GM12878 (cell line): ENCODE data around the gene EIF2D. TPM values are rescaled to one million over a fixed set of nuclear protein-coding genes. Genes with fewer than 3 reads are reported as not detected.

Experiments used
- ATAC-seq: fragments of 200-7000 bp; cut with Tn5 transposase; 3 replicates; pipeline ENCODE4 v1.9.1; 2020; ENCODE audit warnings: mild to moderate bottlenecking, moderate library complexity
- BruUV-seq: library from RNA; stranded (reverse); fragments of 400-500 nt; replicated peaks from 2 replicates; lab custom pipeline; 2021; lab: Mats Ljungman, UMichigan
- CTCF ChIA-PET: fragments of 300-600 bp; sonication (Branson Sonifier 250); formaldehyde crosslinking; extraction: SDS; loops from one replicate; lab custom pipeline; 2021; ENCODE audit warnings: inconsistent platforms; lab: Yijun Ruan, JAX
- POLR2A ChIA-PET: fragments of 350-600 bp; formaldehyde crosslinking; extraction: SDS; loops from one replicate; lab custom pipeline; 2021; ENCODE audit warnings: inconsistent platforms; lab: Charles Lee
- RAD21 ChIA-PET: fragments of 300-600 bp; sonication (Branson Sonifier 250); formaldehyde crosslinking; loops from one replicate; lab custom pipeline; 2023; ENCODE audit warnings: antibody characterized with exemption; ENCODE audit not compliant: unreplicated experiment; lab: Charles Lee
- SMC1A ChIA-PET: fragments of 300-600 bp; sonication (Branson Sonifier 250); formaldehyde crosslinking; loops from one replicate; lab custom pipeline; 2023; ENCODE audit not compliant: unreplicated experiment, uncharacterized antibody; lab: Charles Lee
- DNase-seq: peaks from one replicate; pipeline ENCODE4 v3.0.0-alpha.2; 2011; ENCODE audit warnings: low read depth, low spot score
- FAIRE-seq: peaks from 3 replicates; lab custom pipeline; 2011; peaks lifted over from hg19 to GRCh38; lab: Jason Lieb, UNC
- H2AFZ ChIP-seq: 2 replicates; pipeline ENCODE4 v1.6.0; 2011; ENCODE audit warnings: low read depth, low read length, control low read depth; ENCODE audit not compliant: control insufficient read depth
- H3K27ac ChIP-seq: 2 replicates; pipeline ENCODE4 v1.5.1; 2011; ENCODE audit warnings: control low read depth; ENCODE audit not compliant: control insufficient read depth, insufficient read depth
- H3K27me3 ChIP-seq, 2 experiments: replicated peaks in 1 of 2; 2 replicates each; pipeline versions ENCODE4 v1.6.0 to v1.6.1; 2011; ENCODE audit warnings: low read length in 1 of 2; ENCODE audit not compliant: control insufficient read depth in 2 of 2, insufficient read depth in 2 of 2
- H3K36me3 ChIP-seq, 2 experiments: 2 replicates each; pipeline ENCODE4 v1.5.1; 2011; ENCODE audit warnings: low read length in 1 of 2; ENCODE audit not compliant: control insufficient read depth in 2 of 2, insufficient read depth in 2 of 2
- H3K4me1 ChIP-seq: 2 replicates; pipeline ENCODE4 v1.6.1; 2011; ENCODE audit warnings: mild to moderate bottlenecking, low read length, moderate library complexity, mixed read lengths; ENCODE audit not compliant: control insufficient read depth, insufficient read depth
- H3K4me2 ChIP-seq: 2 replicates; pipeline ENCODE4 v1.6.0; 2011; ENCODE audit warnings: control low read depth; ENCODE audit not compliant: control insufficient read depth, insufficient read depth
- H3K4me3 ChIP-seq: fragments of 200-600 bp; sonication (generic); 2 replicates; pipeline ENCODE4 v1.5.1; 2016
- H3K79me2 ChIP-seq: 2 replicates; pipeline ENCODE4 v1.6.0; 2011; ENCODE audit warnings: low read length; ENCODE audit not compliant: control insufficient read depth, insufficient read depth
- H3K9ac ChIP-seq: 2 replicates; pipeline ENCODE4 v1.8.0; 2011; ENCODE audit warnings: low read length, control low read depth, mixed read lengths; ENCODE audit not compliant: control insufficient read depth, insufficient read depth
- H3K9me3 ChIP-seq: replicated peaks from 3 replicates; pipeline ENCODE4 v1.5.1; 2011; ENCODE audit warnings: mild to moderate bottlenecking, low read length; ENCODE audit not compliant: control insufficient read depth, insufficient read depth
- H4K20me1 ChIP-seq: 2 replicates; pipeline ENCODE4 v1.6.0; 2011; ENCODE audit not compliant: control insufficient read depth, insufficient read depth
- HDGF ChIP-seq: fragments of 450-650 bp; IDR thresholded peaks from 2 replicates; pipeline ENCODE4 v1.6.1; 2016; ENCODE audit warnings: antibody characterized with exemption
- MEF2B ChIP-seq: fragments of 450-650 bp; IDR thresholded peaks from 2 replicates; pipeline ENCODE4 v1.6.1; 2018; ENCODE audit warnings: mild to moderate bottlenecking, moderate library complexity; ENCODE audit not compliant: partially characterized antibody, poor library complexity, severe bottlenecking
- POLR2A ChIP-seq: IDR thresholded peaks from 2 replicates; pipeline ENCODE4 v1.6.1; 2011; ENCODE audit warnings: low read depth, mild to moderate bottlenecking, low read length
- WGBS: methylation state at CpG from one replicate; pipeline ENCODE4 v1.1.6; 2016; ENCODE audit warnings: low lambda C conversion rate; ENCODE audit not compliant: insufficient replicate concordance, insufficient coverage; ENCODE audit errors: missing lambda C conversion rate; 5-methylcytosine and 5-hydroxymethylcytosine counted together
- in situ Hi-C: fragments of 300-500 bp; cut with MboI; formaldehyde crosslinking; loops from 9 replicates; pipeline ENCODE4 v1.14.3; 2018; ENCODE audit warnings: mixed read lengths
- intact Hi-C: fragments of 100-400 bp; cut with micrococcal nuclease; formaldehyde crosslinking; loops from one replicate; pipeline ENCODE4 v1.14.2; 2022; ENCODE audit not compliant: unreplicated experiment
- polyA plus RNA-seq, 11 experiments: library from polyadenylated mRNA; depleted of rRNA in 4 of 11; unstranded in 6 of 11; stranded (reverse) in 5 of 11; fragments of >200 nt; fragmentation: Nextera tagmentation in 4 of 11; fragmentation: Illumina TruSeq in 1 of 11; extraction: Ambion mirVana in 4 of 11; extraction: Trizol in 1 of 11; gene quantifications; 1 replicate in 1 of 11; 2 replicates in 10 of 11; pipeline versions ENCODE4 v1.2.1 to v1.2.3, GENCODE V29; 2011 to 2016; ENCODE audit warnings: inconsistent platforms in 2 of 11, missing spikeins in 2 of 11, low read depth in 1 of 11
- total RNA-seq, 4 experiments: library from RNA; depleted of rRNA in 3 of 4; stranded (reverse); fragments of >200 nt in 3 of 4; fragmentation: Illumina TruSeq in 1 of 4; extraction: Trizol in 1 of 4; gene quantifications; 2 replicates each; pipeline versions ENCODE4 v1.2.1 to v1.2.3, GENCODE V29; 2013 to 2021
- TF ChIP-seq, protein P1 (sequence below): fragments of 150-350 bp; IDR thresholded peaks from 2 replicates; pipeline ENCODE4 v1.6.1; 2016; ENCODE audit warnings: low read depth, low read length
- TF ChIP-seq, protein P2 (sequence below): IDR thresholded peaks from 2 replicates; pipeline ENCODE4 v1.6.1; 2012; ENCODE audit warnings: low read depth, low read length, improper control_type of control experiment

Gene EIF2D
- total and polyA plus RNA-seq, 10 of the 15 experiments (the other 5 are each of a cell fraction or from before 2014, with no cell fraction given), result 65.2 to 133 (median 79.0) TPM

DNA sequence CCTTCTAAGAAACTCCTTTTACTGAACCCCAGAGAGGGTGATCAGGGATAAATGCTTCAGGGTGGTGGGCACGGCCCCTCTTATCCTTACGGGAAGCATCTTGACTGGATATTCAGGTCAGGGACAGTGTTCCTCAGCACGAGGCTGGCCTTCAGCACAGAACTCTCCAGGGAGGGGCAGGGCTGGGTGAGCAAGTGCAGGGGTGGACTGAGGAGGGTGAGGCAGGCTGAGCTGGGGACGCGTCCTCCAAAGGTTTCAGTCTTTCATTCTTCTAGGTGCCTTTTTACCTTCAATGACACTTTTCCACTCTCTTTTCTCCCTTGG lies 52.6 kb downstream of the EIF2D start:
- Histone ChIP-seq H3K27ac (peak overlapping the region; percentile 98), H3K9me3 (no peaks in the 10 kb centered on the region), H2AFZ (no peak overlapping the region), H4K20me1 (0 out of 2 replicates have a peak, but pooled peaks cover 5% of the 10 kb centered on the region), H3K27me3 (no peaks in the 10 kb centered on the region), H3K4me2 (peak overlapping the region; percentile 86), H3K79me2 (peaks cover 87% of the 10 kb centered on the region), H3K4me3 (peak overlapping the region; percentile 95), H3K4me1 (peaks cover 61% of the 10 kb centered on the region), H3K9ac (peak overlapping the region; percentile 98), H3K36me3 (peaks cover under 1 to 28% of the 10 kb centered on the region in 2 experiments; a peak in 2 of 4 replicates)
- DNase-seq (no peak), FAIRE-seq (no peak), ATAC-seq (0 out of 3 replicates have a peak, but pooled peaks have one; percentile 8)
- in situ Hi-C loops (no loop called here), intact Hi-C loops (loop anchor here (5.0 kb wide), 2 partner anchors 87 to 123 kb away; partner anchors contain the start of genes IKBKE and MAPKAPK2)
- RAD21 ChIA-PET, result interaction anchor here (0.6 to 9.0 kb wide), 9 partner anchors 14 to 89 kb away, joined by 4 to 95 read pairs (median 5); partner anchors contain the start of genes DYRK3, IKBKE and RASSF5
- POLR2A ChIA-PET, result interaction anchor here (0.7 to 9.0 kb wide), 7 partner anchors 10 to 90 kb away, joined by 3 to 117 read pairs (median 5); partner anchors contain the start of gene IKBKE
- no TSS peak for BruUV-seq
- SMC1A ChIA-PET, result interaction anchor here (0.7 to 21.1 kb wide), 11 partner anchors 9 to 92 kb away, joined by 3 to 476 read pairs (median 3); no protein-coding TSS in a partner anchor
- CTCF ChIA-PET, result interaction anchor here (0.5 to 18.4 kb wide), 12 partner anchors 8 to 104 kb away, joined by 3 to 330 read pairs (median 4); partner anchors contain the start of gene IKBKE
- TF ChIP-seq, protein P1, sequence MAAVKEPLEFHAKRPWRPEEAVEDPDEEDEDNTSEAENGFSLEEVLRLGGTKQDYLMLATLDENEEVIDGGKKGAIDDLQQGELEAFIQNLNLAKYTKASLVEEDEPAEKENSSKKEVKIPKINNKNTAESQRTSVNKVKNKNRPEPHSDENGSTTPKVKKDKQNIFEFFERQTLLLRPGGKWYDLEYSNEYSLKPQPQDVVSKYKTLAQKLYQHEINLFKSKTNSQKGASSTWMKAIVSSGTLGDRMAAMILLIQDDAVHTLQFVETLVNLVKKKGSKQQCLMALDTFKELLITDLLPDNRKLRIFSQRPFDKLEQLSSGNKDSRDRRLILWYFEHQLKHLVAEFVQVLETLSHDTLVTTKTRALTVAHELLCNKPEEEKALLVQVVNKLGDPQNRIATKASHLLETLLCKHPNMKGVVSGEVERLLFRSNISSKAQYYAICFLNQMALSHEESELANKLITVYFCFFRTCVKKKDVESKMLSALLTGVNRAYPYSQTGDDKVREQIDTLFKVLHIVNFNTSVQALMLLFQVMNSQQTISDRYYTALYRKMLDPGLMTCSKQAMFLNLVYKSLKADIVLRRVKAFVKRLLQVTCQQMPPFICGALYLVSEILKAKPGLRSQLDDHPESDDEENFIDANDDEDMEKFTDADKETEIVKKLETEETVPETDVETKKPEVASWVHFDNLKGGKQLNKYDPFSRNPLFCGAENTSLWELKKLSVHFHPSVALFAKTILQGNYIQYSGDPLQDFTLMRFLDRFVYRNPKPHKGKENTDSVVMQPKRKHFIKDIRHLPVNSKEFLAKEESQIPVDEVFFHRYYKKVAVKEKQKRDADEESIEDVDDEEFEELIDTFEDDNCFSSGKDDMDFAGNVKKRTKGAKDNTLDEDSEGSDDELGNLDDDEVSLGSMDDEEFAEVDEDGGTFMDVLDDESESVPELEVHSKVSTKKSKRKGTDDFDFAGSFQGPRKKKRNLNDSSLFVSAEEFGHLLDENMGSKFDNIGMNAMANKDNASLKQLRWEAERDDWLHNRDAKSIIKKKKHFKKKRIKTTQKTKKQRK, result no peak
- peak; percentile 13 for TF ChIP-seq MEF2B
- peak; percentile 1; the same call in 1 of the 2 replicates for TF ChIP-seq HDGF
- peak; percentile 25; the same call in 1 of the 2 replicates for TF ChIP-seq POLR2A
- TF ChIP-seq, protein P2, sequence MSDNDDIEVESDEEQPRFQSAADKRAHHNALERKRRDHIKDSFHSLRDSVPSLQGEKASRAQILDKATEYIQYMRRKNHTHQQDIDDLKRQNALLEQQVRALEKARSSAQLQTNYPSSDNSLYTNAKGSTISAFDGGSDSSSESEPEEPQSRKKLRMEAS, result 0 out of 2 replicates have a peak, but pooled peaks have one; percentile 20
- WGBS, result 7% methylated on average over 5 of the region's 5 CpGs
